A673 (cell line): Measurements from ENCODE around the gene ANKRD44.

ENCODE experiments used
- EZH2 ChIP-seq: fragments of 200-600 bp; sonication (generic); IDR thresholded peaks from 2 replicates; pipeline ENCODE4 v1.6.1; 2017; ENCODE audit warnings: borderline replicate concordance, low read depth, mild to moderate bottlenecking, mixed read lengths, antibody characterized with exemption, low read length; ENCODE audit not compliant: poor library complexity, severe bottlenecking
- TF ChIP-seq, protein P1 (sequence below): fragments of 300-800, 200-600 bp; sonication (generic); conservative IDR thresholded peaks from 2 replicates; pipeline ENCODE4 v1.5.1; 2017; ENCODE audit warnings: low read depth, mild to moderate bottlenecking, antibody characterized with exemption, low read length, moderate library complexity, mixed read lengths

DNA sequence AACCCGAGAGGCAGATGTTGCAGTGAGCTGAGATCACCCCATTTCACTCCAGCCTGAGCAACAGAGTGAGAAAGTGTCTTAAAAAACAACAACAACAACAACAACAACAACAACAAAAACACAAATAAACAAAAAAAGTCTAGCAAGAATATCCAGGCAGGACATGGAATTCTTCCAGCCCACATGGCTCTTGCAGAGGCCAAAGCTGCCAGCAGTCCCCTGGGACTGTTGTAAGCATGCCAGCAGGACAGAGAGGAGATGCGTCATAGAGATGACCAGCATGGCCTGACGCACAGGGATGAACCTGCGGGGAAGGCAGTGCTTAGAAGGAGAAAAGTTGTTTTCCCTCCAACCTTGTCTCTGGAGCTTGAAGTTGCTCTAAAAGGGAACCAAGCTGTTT is 201.8 kb downstream of the ANKRD44 start:
- TF ChIP-seq, protein P1, sequence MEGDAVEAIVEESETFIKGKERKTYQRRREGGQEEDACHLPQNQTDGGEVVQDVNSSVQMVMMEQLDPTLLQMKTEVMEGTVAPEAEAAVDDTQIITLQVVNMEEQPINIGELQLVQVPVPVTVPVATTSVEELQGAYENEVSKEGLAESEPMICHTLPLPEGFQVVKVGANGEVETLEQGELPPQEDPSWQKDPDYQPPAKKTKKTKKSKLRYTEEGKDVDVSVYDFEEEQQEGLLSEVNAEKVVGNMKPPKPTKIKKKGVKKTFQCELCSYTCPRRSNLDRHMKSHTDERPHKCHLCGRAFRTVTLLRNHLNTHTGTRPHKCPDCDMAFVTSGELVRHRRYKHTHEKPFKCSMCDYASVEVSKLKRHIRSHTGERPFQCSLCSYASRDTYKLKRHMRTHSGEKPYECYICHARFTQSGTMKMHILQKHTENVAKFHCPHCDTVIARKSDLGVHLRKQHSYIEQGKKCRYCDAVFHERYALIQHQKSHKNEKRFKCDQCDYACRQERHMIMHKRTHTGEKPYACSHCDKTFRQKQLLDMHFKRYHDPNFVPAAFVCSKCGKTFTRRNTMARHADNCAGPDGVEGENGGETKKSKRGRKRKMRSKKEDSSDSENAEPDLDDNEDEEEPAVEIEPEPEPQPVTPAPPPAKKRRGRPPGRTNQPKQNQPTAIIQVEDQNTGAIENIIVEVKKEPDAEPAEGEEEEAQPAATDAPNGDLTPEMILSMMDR: no peak
- TF ChIP-seq EZH2: no peak
